H1 (cell line): Measurements from ENCODE around the gene UCKL1. TPM values are rescaled to one million over a fixed set of nuclear protein-coding genes. Genes with fewer than 3 reads are reported as not detected.

Experiments
- CHD2 ChIP-seq: IDR thresholded peaks from 2 replicates; pipeline ENCODE4 v1.6.1; 2012; ENCODE audit warnings: low read length, improper control_type of control experiment
- EZH2 ChIP-seq: fragments of 200-600 bp; sonication (generic); IDR thresholded peaks from 2 replicates; pipeline ENCODE4 v1.7.1; 2012; ENCODE audit warnings: low read depth, mild to moderate bottlenecking, moderate library complexity, low read length, inconsistent platforms; ENCODE audit not compliant: severe bottlenecking
- FOSL1 ChIP-seq: IDR thresholded peaks from 2 replicates; pipeline ENCODE4 v1.6.1; 2011; ENCODE audit warnings: mild to moderate bottlenecking, low read depth, low read length, moderate library complexity; ENCODE audit not compliant: insufficient read depth
- JUN ChIP-seq: IDR thresholded peaks from 2 replicates; pipeline ENCODE4 v1.6.1; 2011; ENCODE audit warnings: low read depth, mild to moderate bottlenecking, improper control_type of control experiment, low read length
- SIN3A ChIP-seq, 2 experiments: IDR thresholded peaks in 1 of 2; conservative IDR thresholded peaks in 1 of 2; 2 replicates each; pipeline ENCODE4 v1.6.1; 2011 to 2012; ENCODE audit warnings: low read length in 2 of 2, improper control_type of control experiment in 1 of 2, low read depth in 1 of 2, mild to moderate bottlenecking in 1 of 2
- polyA plus RNA-seq, 7 experiments: library from polyadenylated mRNA; depleted of rRNA in 3 of 7; stranded (reverse) in 5 of 7; unstranded in 2 of 7; fragments of >200 nt in 5 of 7; fragments of 200-250 nt in 2 of 7; gene quantifications; 1 replicate in 5 of 7; 2 replicates in 1 of 7; 4 replicates in 1 of 7; pipeline versions ENCODE4 v1.2.1 to v1.2.3, GENCODE V29; 2011 to 2013; ENCODE audit warnings: missing spikeins in 2 of 7, mixed read lengths in 2 of 7
- total RNA-seq: library from RNA; stranded (reverse); fragmentation: NEBNext Ultra II Directional; extraction: Animal tissue kit (Norgen Biotek cat#: 25700); gene quantifications from 2 replicates; pipeline ENCODE4 v1.2.1, GENCODE V29; 2021
- TF ChIP-seq, protein P1 (sequence below): fragments of 300-600 bp; sonication (generic); IDR thresholded peaks from 2 replicates; pipeline ENCODE4 v1.7.1; 2012; ENCODE audit warnings: low read length, moderate library complexity, mild to moderate bottlenecking, inconsistent platforms; ENCODE audit not compliant: insufficient replicate concordance
- TF ChIP-seq, protein P2 (sequence below), 3 experiments: IDR thresholded peaks; 1 replicate in 2 of 3; 2 replicates in 1 of 3; pipeline versions ENCODE4 v1.5.1 to v1.6.1; 2011; ENCODE audit warnings: low read length in 3 of 3, mild to moderate bottlenecking in 3 of 3, inconsistent platforms in 2 of 3, low read depth in 1 of 3, moderate library complexity in 1 of 3; ENCODE audit not compliant: insufficient read depth in 1 of 3; ENCODE audit errors: control extremely low read depth in 1 of 3

UCKL1 gene
- total and polyA plus RNA-seq, 2 of the 8 experiments (the other 6 are each of a cell fraction or from before 2014, with no cell fraction given), result 36.5 to 91.2 TPM

DNA sequence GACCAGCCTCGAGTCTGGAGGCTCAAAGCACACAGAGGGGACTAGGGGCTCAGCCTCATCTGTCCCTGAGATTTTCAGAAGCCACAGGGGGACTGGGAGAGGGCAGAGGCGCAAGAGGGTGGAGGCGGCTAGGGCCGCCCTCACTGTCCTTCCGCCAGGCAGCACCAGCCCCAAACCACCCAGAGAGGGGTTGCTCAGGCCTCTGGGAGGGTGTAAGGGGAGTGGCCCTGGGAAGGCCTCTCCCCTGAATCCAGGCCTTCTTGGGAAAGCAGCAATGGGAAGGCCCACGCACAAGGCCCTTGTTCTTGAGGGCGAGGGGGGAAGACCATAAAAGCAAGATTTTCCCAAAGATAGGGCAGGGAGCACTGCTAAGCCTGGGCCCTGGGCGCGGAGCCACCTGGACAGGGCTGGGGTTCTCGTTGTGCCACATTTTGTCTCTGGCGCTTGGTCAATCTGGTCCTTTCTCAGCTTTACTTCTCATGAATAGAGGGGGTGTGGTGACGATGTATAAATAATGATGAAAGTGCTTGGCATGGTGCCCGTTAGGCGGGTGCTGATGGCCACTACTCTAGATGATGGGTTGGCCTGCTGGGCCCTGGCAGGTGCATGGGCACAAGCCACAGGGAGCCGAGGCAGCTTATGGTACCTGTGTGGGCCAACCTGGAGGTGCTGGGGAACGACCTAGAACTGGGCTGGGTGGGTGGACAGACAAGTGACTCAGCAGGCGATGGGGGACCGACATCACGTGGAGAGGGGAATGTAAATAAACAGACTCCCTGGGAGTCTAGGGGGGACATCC lies 18.4 kb upstream of the UCKL1 start (continued):
- TF ChIP-seq, protein P1, sequence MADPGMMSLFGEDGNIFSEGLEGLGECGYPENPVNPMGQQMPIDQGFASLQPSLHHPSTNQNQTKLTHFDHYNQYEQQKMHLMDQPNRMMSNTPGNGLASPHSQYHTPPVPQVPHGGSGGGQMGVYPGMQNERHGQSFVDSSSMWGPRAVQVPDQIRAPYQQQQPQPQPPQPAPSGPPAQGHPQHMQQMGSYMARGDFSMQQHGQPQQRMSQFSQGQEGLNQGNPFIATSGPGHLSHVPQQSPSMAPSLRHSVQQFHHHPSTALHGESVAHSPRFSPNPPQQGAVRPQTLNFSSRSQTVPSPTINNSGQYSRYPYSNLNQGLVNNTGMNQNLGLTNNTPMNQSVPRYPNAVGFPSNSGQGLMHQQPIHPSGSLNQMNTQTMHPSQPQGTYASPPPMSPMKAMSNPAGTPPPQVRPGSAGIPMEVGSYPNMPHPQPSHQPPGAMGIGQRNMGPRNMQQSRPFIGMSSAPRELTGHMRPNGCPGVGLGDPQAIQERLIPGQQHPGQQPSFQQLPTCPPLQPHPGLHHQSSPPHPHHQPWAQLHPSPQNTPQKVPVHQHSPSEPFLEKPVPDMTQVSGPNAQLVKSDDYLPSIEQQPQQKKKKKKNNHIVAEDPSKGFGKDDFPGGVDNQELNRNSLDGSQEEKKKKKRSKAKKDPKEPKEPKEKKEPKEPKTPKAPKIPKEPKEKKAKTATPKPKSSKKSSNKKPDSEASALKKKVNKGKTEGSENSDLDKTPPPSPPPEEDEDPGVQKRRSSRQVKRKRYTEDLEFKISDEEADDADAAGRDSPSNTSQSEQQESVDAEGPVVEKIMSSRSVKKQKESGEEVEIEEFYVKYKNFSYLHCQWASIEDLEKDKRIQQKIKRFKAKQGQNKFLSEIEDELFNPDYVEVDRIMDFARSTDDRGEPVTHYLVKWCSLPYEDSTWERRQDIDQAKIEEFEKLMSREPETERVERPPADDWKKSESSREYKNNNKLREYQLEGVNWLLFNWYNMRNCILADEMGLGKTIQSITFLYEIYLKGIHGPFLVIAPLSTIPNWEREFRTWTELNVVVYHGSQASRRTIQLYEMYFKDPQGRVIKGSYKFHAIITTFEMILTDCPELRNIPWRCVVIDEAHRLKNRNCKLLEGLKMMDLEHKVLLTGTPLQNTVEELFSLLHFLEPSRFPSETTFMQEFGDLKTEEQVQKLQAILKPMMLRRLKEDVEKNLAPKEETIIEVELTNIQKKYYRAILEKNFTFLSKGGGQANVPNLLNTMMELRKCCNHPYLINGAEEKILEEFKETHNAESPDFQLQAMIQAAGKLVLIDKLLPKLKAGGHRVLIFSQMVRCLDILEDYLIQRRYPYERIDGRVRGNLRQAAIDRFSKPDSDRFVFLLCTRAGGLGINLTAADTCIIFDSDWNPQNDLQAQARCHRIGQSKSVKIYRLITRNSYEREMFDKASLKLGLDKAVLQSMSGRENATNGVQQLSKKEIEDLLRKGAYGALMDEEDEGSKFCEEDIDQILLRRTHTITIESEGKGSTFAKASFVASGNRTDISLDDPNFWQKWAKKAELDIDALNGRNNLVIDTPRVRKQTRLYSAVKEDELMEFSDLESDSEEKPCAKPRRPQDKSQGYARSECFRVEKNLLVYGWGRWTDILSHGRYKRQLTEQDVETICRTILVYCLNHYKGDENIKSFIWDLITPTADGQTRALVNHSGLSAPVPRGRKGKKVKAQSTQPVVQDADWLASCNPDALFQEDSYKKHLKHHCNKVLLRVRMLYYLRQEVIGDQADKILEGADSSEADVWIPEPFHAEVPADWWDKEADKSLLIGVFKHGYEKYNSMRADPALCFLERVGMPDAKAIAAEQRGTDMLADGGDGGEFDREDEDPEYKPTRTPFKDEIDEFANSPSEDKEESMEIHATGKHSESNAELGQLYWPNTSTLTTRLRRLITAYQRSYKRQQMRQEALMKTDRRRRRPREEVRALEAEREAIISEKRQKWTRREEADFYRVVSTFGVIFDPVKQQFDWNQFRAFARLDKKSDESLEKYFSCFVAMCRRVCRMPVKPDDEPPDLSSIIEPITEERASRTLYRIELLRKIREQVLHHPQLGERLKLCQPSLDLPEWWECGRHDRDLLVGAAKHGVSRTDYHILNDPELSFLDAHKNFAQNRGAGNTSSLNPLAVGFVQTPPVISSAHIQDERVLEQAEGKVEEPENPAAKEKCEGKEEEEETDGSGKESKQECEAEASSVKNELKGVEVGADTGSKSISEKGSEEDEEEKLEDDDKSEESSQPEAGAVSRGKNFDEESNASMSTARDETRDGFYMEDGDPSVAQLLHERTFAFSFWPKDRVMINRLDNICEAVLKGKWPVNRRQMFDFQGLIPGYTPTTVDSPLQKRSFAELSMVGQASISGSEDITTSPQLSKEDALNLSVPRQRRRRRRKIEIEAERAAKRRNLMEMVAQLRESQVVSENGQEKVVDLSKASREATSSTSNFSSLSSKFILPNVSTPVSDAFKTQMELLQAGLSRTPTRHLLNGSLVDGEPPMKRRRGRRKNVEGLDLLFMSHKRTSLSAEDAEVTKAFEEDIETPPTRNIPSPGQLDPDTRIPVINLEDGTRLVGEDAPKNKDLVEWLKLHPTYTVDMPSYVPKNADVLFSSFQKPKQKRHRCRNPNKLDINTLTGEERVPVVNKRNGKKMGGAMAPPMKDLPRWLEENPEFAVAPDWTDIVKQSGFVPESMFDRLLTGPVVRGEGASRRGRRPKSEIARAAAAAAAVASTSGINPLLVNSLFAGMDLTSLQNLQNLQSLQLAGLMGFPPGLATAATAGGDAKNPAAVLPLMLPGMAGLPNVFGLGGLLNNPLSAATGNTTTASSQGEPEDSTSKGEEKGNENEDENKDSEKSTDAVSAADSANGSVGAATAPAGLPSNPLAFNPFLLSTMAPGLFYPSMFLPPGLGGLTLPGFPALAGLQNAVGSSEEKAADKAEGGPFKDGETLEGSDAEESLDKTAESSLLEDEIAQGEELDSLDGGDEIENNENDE, result no peak
- TF ChIP-seq JUN (no peak), SIN3A (conservative IDR thresholded peaks at IDR 0.05 in 1 of 2, IDR thresholded peaks at IDR 0.05 in 1 of 2; ENCODE audit: low read depth in 1 of 2, low read length in 2 of 2) (no peak), FOSL1 (no peak), CHD2 (no peak), EZH2 (no peak)
- TF ChIP-seq, protein P2, sequence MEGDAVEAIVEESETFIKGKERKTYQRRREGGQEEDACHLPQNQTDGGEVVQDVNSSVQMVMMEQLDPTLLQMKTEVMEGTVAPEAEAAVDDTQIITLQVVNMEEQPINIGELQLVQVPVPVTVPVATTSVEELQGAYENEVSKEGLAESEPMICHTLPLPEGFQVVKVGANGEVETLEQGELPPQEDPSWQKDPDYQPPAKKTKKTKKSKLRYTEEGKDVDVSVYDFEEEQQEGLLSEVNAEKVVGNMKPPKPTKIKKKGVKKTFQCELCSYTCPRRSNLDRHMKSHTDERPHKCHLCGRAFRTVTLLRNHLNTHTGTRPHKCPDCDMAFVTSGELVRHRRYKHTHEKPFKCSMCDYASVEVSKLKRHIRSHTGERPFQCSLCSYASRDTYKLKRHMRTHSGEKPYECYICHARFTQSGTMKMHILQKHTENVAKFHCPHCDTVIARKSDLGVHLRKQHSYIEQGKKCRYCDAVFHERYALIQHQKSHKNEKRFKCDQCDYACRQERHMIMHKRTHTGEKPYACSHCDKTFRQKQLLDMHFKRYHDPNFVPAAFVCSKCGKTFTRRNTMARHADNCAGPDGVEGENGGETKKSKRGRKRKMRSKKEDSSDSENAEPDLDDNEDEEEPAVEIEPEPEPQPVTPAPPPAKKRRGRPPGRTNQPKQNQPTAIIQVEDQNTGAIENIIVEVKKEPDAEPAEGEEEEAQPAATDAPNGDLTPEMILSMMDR (IDR thresholded peaks at IDR 0.05; ENCODE audit: control extremely low read depth in 1 of 3, insufficient read depth in 1 of 3, low read depth in 1 of 3, low read length in 3 of 3), result no peak
